Gastrocnemius medialis (tissue), 4 donors: ENCODE data around the gene MOG.

Experiments
- CTCF ChIP-seq, 5 experiments: fragments of 450-650 bp in 3 of 5; fragments of 200-600 bp in 2 of 5; sonication (generic) in 2 of 5; IDR thresholded peaks in 4 of 5; conservative IDR thresholded peaks in 1 of 5; 1 replicate in 4 of 5; 2 replicates in 1 of 5; pipeline ENCODE4 v1.5.1; 2016 to 2019; ENCODE audit warnings: antibody characterized with exemption in 5 of 5, mild to moderate bottlenecking in 3 of 5, moderate library complexity in 3 of 5
- POLR2A ChIP-seq, 2 donors: fragments of 450-650 bp; IDR thresholded peaks; one replicate each; pipeline ENCODE4 v1.6.1; 2017; ENCODE audit warnings: antibody characterized with exemption in 2 of 2, mild to moderate bottlenecking in 2 of 2, moderate library complexity in 2 of 2

GRCh38 chr6:29611426-29611825, 45.5 kb upstream of the MOG start:
- TF ChIP-seq POLR2A (IDR thresholded peaks at IDR 0.05) (no peak), CTCF (IDR thresholded peaks at IDR 0.05 in 4 of 5, conservative IDR thresholded peaks at IDR 0.05 in 1 of 5) (no peak)
